Thyroid gland (tissue), 4 donors: ENCODE measurements around the gene IFFO2. TPM values are rescaled to one million over a fixed set of nuclear protein-coding genes. Genes with fewer than 3 reads are reported as not detected.

ENCODE experiments used
- DNase-seq, 2 donors: peaks; one replicate each; pipeline ENCODE4 v3.0.0-alpha.2; 2019
- H3K27ac ChIP-seq, 3 donors: fragments of 200-600 bp; sonication (generic); 1 replicate in 2 of 3; 2 replicates in 1 of 3; pipeline ENCODE4 v1.5.1; 2016 to 2019; ENCODE audit warnings: mild to moderate bottlenecking in 1 of 3, moderate library complexity in 1 of 3
- H3K27me3 ChIP-seq: fragments of 200-600 bp; sonication (generic); one replicate; pipeline ENCODE4 v1.5.1; 2019
- H3K36me3 ChIP-seq, 2 donors: fragments of 200-600 bp; sonication (generic); one replicate each; pipeline ENCODE4 v1.5.1; 2016 to 2019
- H3K4me1 ChIP-seq, 2 donors: fragments of 200-600 bp; sonication (generic); one replicate each; pipeline ENCODE4 v1.5.1; 2017 to 2019
- H3K4me3 ChIP-seq, 3 donors: fragments of 200-600 bp; sonication (generic); replicated peaks in 1 of 3; 1 replicate in 2 of 3; 2 replicates in 1 of 3; pipeline ENCODE4 v1.5.1; 2016; ENCODE audit warnings: mild to moderate bottlenecking in 1 of 3
- H3K9me3 ChIP-seq: fragments of 200-600 bp; sonication (generic); one replicate; pipeline ENCODE4 v1.5.1; 2017
- POLR2A ChIP-seq, 2 donors: fragments of 450-650 bp; IDR thresholded peaks; one replicate each; pipeline ENCODE4 v1.6.1; 2017; ENCODE audit warnings: antibody characterized with exemption in 2 of 2, mild to moderate bottlenecking in 2 of 2, moderate library complexity in 1 of 2
- whole genome bisulfite sequencing, 2 donors: methylation state at CpG; one replicate each; pipeline ENCODE4 v1.1.5; 2017; 5-methylcytosine and 5-hydroxymethylcytosine counted together
- intact Hi-C: fragments of 100-400 bp; cut with DNase I; formaldehyde crosslinking; loops from one replicate; pipeline ENCODE4 v1.15.1; 2023
- microRNA counts, 2 donors: library from miRNA; unstranded; fragments of <30 nt; microRNA quantifications; one replicate each; lab custom pipeline; 2016 to 2017
- microRNA-seq: library from miRNA; unstranded; fragments of <30 nt; microRNA quantifications from one replicate; pipeline ENCODE4, GENCODE V29; 2016
- small RNA-seq: library from RNA; depleted of rRNA; stranded (forward); fragments of <200 nt; gene quantifications from one replicate; pipeline ENCODE3, GENCODE V24; 2016
- total RNA-seq, 4 donors: library from RNA; depleted of rRNA; stranded (reverse); fragments of >200 nt; gene quantifications; one replicate each; pipeline ENCODE4 v1.2.3, GENCODE V29; 2016
- TF ChIP-seq, protein P1 (sequence below), 6 experiments: fragments of 200-600 bp in 3 of 6; fragments of 450-650 bp in 3 of 6; sonication (generic) in 3 of 6; IDR thresholded peaks; one replicate each; pipeline ENCODE4 v1.5.1; 2016 to 2019; ENCODE audit warnings: antibody characterized with exemption in 6 of 6, mild to moderate bottlenecking in 2 of 6, inconsistent platforms in 1 of 6, moderate library complexity in 1 of 6

The IFFO2 gene
- total RNA-seq, 4 donors from 2014 or later: 7.2 to 11.3 (median 10.1) TPM

DNA sequence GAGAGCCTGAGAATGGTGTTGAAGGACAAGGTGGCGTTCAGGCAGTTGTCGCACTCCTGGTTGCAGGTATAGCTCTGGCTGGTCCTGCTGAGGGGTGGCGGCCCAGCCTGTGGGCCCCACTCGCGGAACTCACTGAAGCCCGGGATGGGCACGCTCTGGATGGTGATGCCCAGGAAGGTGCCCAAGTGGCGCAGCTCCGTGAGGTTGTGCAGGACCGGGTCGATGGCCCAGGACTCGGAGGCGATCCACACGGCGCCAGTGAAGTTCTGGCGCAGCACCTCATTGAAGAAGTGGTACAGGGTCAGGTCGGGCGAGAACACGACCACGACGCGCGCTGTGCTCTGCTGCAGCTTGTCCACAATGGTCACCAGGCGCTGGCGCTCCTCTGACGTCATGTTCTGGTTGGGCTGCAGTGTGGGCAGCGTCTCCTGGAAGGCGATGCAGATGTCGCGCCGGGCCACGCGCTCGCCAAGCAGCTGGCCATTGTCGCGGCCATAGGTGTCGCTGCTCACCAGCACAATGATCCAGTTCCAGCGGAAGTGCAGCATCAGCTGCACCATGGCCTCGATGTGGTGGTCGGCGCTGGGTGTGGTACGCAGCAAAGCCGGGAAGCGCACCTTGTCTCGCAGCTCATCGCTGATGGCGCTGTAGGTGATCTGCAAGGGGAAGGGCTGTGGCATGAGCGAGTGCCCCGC lies 102.0 kb downstream of the IFFO2 start:
- intact Hi-C loops: no loop called here
- DNase-seq: no peak
- Histone ChIP-seq H3K9me3 (no peaks in the 10 kb centered on the region), H3K27me3 (no peaks in the 10 kb centered on the region), H3K4me1 (no peaks in the 10 kb centered on the region), H3K4me3 (no peak overlapping the region), H3K36me3 (no peaks in the 10 kb centered on the region), H3K27ac (no peak overlapping the region)
- 87 to 90% methylated on average over 30 to 31 of the region's 49 CpGs for WGBS, 2 donors
- TF ChIP-seq POLR2A (IDR thresholded peaks at IDR 0.05): no peak
- TF ChIP-seq, protein P1, sequence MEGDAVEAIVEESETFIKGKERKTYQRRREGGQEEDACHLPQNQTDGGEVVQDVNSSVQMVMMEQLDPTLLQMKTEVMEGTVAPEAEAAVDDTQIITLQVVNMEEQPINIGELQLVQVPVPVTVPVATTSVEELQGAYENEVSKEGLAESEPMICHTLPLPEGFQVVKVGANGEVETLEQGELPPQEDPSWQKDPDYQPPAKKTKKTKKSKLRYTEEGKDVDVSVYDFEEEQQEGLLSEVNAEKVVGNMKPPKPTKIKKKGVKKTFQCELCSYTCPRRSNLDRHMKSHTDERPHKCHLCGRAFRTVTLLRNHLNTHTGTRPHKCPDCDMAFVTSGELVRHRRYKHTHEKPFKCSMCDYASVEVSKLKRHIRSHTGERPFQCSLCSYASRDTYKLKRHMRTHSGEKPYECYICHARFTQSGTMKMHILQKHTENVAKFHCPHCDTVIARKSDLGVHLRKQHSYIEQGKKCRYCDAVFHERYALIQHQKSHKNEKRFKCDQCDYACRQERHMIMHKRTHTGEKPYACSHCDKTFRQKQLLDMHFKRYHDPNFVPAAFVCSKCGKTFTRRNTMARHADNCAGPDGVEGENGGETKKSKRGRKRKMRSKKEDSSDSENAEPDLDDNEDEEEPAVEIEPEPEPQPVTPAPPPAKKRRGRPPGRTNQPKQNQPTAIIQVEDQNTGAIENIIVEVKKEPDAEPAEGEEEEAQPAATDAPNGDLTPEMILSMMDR (IDR thresholded peaks at IDR 0.05): no peak

MicroRNA genes within 50 kb of the gene (microRNA counts, 767-probe panel; counts per million panel counts)
- 0 to 3,148 counts per million in 2 donors for microRNA hsa-miR-1290 (lab: Ali Mortazavi, UCI)

Small RNAs within 50 kb of the gene (microRNA-seq; reads per million reads assigned to microRNA genes)
- not detected for gene MIR1290
- not detected for gene MIR4695

Small RNAs within 50 kb of the gene (small RNA-seq; reads per million reads assigned to genes)
- gene MIR1290 (not detected), gene MIR4695 (not detected)

Other genes with a start within 250 kb of the IFFO2 start
- gene TAS1R2, start 97.0 kb downstream of the IFFO2 start, total RNA-seq: not detected
- 10 to 100 TPM in 3 of 4 donors, 1 to 10 TPM in 1; 5.4 to 29.9 (median 18.6) TPM for gene ALDH4A1, start 54.1 kb downstream of the IFFO2 start, total RNA-seq